ENCODE data around the gene FUT8.

FUT8 gene

GRCh38 chr14:65412032-65412846 is at the start of gene FUT8:
FUT8 (plus strand) TSS chr14:65412730; CDS start chr14:65561564, 148,834 bp downstream.
- H3K4me3 ChIP-seq (ENCODE audit: low read depth, low read length) = peak within 1 kb of the TSS; percentile 93

DNA sequence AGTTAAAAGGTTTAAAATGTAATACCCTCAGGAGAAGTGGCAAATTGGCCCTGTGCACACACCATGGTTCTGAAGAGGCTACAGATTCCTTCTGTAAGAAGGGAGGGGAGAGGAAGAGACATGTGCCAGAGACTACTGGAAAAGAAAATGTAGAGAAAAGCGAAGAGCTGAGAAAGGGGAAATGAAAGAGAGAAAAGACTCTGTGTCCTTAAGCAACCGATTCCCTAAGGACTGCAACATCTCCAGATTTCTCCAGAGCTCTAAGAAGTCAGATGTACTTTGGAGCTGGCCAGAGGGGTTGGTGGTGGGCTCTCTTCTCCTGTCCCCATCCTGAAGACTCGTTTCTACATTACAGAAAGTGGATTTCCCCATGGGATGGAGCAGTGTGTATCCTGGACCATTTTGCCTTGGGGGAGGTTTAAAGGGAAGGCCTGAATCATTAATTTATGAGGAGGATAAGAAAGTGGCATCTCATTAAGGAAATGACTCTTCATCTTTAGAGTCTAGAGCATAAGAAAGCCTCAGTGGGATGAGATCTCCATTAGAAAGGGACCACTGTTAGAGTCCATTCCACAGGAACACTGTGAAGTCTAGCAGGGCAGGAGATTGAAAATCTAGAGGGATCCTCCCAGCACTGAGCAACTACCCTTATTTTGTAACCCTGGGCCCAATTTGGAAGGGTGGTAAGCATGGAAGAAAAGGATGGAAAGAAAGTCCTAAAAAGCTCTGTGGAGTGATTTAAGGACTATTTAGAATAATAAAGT is 45.5 kb upstream of the FUT8 start:
- TF ChIP-seq, protein P1, sequence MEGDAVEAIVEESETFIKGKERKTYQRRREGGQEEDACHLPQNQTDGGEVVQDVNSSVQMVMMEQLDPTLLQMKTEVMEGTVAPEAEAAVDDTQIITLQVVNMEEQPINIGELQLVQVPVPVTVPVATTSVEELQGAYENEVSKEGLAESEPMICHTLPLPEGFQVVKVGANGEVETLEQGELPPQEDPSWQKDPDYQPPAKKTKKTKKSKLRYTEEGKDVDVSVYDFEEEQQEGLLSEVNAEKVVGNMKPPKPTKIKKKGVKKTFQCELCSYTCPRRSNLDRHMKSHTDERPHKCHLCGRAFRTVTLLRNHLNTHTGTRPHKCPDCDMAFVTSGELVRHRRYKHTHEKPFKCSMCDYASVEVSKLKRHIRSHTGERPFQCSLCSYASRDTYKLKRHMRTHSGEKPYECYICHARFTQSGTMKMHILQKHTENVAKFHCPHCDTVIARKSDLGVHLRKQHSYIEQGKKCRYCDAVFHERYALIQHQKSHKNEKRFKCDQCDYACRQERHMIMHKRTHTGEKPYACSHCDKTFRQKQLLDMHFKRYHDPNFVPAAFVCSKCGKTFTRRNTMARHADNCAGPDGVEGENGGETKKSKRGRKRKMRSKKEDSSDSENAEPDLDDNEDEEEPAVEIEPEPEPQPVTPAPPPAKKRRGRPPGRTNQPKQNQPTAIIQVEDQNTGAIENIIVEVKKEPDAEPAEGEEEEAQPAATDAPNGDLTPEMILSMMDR (IDR thresholded peaks at IDR 0.05; ENCODE audit: low read depth, low read length) = no peak
- no peak overlapping the region for H3K4me3 ChIP-seq (ENCODE audit: low read depth, low read length)

More at GRCh38 chr14:65412032-65412846, at the start of gene FUT8:
- TF ChIP-seq, protein P1 (IDR thresholded peaks at IDR 0.05; ENCODE audit: low read depth, low read length) = peak; percentile 44; the same call in 1 of the 2 replicates

DNA sequence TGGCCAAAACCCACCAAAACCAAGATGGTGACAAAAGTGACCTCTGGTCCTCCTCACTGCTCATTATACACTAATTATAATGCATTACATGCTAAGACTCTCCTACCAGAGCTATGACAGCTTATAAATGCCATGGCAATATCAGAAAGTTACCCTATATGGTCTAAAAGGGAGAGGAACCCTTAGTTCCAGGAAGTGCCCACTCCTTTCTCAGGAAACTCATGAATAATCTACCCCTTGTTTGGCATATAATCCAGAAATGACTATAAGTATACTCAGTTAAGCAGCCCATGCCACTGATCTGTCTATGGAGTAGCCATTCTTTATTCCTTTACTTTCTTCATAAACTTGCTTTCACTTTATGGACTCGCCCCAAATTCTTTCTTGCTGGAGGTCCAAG is 43.0 kb upstream of the FUT8 start:
- TF ChIP-seq, protein P1 (IDR thresholded peaks at IDR 0.05; ENCODE audit: low read depth, low read length) = no peak

DNA sequence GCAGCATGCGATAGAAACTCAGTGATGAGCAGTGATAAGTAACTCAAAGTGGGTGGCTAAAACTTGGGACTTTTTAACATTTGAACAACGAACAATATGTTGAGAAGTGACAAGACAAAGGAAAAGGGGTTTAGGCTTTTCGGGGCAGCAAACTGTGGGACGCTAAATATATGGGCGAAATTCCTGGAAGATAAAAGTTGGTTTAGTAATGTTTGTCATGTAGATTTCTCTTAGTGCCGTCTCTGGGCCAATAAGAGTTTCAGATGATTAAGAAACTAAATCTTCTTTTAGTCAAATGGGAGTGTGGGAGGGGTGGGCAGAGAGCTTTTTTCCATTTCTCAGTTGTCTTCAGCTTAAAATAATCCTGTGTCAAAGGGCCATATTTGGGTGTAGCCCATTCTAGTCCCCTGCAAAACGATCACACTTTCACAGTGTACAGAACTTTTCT is 41.7 kb upstream of the FUT8 start:
- H3K4me3 ChIP-seq (ENCODE audit: low read depth, low read length) = no peak overlapping the region
- TF ChIP-seq, protein P1 (IDR thresholded peaks at IDR 0.05; ENCODE audit: low read depth, low read length) = no peak

More for the DNA sequence above, 43.0 kb upstream of the FUT8 start:
- H3K4me3 ChIP-seq (ENCODE audit: low read depth, low read length) = no peak overlapping the region

DNA sequence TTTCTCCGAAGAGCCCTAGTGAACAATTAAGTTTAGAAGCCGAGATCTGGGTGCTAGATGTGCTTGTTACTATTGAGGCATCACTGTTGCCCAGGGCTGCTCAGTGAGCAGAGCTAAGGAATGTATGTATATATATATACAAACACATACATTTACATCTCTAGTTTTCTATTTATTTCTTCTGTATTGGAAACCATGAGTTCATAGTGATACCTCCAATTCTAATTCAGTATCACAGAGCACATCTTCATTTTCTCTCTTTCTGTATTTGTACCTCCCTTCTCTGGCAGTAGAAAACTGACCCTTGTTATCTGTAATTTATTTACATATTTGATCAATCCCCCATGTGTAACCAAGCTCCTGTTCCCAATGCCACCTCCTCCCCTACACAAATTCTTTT is 40.7 kb upstream of the FUT8 start:
- TF ChIP-seq, protein P1 (IDR thresholded peaks at IDR 0.05; ENCODE audit: low read depth, low read length) = no peak
- no peak overlapping the region for H3K4me3 ChIP-seq (ENCODE audit: low read depth, low read length)

- TF ChIP-seq, protein P1 (IDR thresholded peaks at IDR 0.05; ENCODE audit: low read depth, low read length) = no peak
- H3K4me3 ChIP-seq (ENCODE audit: low read depth, low read length) = no peak overlapping the region
Measured at GRCh38 chr14:65373016-65373670, 39.4 kb upstream of the FUT8 start.

Data from WI38 (cell line).